ENCODE results near the gene ATP7B.

ATP7B gene

GRCh38 chr13:51978796-51979556 is 32.3 kb downstream of the ATP7B start:
- DNase-seq (ENCODE audit: low read depth): no peak

GRCh38 chr13:51977625-51978024 is 33.6 kb downstream of the ATP7B start:
- DNase-seq (ENCODE audit: low read depth): no peak

GRCh38 chr13:51976890-51977289 is 34.4 kb downstream of the ATP7B start:
- DNase-seq (ENCODE audit: low read depth): no peak

DNA sequence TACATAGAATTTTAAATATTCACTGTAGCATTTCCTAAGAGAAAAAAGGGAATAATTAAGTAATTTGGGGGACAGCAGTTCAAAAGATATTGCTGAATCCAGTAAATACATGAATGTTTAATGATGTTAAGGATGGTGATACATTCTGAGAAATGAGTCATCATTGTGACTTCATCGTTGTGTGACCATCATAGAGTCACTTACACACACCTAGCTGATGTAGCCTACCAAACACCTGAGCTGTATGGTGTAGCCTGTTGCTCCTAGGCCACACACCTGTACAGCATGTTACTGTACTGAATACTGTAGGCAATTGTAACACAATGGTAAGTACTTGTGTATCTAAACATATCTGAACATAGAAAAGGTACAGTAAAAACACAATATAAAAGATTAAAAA is 34.8 kb downstream of the ATP7B start:
- DNase-seq (ENCODE audit: low read depth): no peak

DNA sequence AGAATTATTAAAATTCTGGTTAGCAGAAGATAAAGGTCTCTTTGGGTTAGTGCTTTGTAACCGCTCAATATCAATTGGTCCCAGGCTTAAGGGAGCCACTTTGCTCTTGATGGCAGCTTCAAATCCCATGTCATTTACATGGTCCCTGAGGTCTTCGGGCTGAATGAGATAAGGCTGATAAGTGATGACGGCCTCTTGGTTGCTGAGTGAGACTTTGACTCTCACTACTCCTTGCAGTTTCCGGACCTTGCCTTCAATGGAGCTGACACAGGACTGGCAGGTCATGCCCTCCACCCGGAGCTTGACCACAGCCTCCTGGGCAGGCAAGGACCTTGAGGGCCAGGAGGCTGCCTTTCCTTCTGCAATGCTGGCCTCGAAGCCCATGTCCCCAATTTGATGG is 36.8 kb downstream of the ATP7B start:
- no peak for DNase-seq (ENCODE audit: low read depth)

DNA sequence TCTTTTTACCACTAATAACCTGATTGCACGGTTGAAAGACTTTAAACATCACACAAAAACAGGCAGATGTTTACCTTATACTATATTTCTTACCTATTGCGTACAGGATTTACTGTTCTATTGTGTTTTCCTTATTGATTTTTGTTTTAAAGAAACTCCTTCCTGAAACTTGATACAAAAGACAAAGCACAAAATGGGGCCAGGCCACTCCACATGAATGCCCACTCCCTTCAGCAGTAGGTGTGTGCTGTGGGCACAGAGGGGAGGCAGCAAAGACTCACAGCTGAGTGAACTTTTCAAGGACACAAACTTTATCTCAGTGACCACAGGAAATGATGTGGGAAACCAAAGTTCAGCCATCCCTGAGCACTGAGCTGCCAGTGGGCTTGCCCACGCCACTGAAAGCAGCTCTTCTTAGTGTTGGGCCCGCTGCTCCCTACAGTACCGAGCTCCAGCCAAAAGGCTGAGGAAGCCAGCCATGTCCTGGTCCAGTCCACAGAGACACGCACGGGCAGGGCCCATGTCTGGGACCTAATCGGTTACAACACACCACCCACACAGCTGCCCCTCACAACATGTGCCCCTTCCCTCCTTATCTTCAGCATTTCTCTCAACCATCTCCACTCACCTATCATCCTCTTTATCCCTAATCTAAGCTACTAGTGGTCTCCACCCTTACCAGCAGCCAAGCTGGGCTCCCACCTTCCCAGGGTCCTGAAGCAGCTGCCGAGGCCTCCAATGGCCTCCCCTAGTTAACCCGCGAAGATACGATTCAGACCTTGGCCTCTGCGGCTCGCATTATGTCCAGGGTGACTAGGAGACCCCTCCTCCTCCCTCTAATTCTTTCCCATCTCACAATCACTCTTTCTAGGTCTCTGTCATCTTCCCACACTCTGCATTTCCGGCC is 39.5 kb downstream of the ATP7B start:
- no peak for DNase-seq (ENCODE audit: low read depth)

GRCh38 chr13:51970349-51970748 is 40.9 kb downstream of the ATP7B start:
- DNase-seq (ENCODE audit: low read depth): no peak

DNA sequence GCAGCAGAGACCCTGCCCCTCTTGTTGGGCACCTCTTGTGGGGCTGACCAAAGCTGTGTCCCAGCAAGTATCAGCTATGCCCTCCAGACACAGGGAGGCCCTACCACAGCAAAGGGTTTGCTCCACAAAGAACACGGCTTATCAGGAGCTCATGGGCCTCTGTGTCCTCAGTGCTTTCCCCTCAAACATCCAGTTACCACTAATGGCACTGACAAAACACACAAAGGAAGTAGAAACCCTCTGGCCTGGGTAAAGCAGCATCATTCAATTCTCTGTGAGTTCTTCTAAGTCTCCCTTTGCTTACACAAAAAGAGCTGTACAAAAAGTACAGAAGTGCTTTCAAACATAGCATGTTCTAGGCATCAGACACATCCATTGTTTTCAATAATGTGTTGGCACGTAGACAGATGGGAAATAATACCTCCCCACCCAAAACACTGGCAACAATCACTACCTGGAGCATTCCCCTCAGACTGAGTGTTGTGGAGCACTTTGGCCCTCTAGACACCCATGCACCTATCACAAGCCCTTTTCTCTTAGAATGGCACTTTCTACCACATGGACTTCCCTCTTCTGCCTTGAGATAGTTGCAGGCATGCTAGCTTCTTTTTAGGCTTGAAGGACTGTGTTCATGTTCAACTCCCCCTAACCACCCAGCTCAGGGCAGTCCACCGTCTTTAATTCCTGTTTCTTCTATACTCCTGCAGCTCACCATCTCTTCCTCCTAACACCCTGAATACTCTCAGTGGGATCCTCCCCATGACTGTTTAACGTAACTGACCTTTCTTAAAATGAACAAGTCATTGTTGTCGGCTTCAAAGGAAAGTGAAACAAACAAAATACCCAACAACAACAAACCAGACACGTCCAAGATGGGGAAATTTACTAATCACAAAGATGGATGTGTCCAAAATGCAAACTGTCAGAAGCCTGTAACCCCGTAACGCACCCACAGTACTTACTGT is 43.5 kb downstream of the ATP7B start:
- no peak for DNase-seq (ENCODE audit: low read depth)

GRCh38 chr13:51966186-51966585 is 45.1 kb downstream of the ATP7B start:
- DNase-seq (ENCODE audit: low read depth): no peak

GRCh38 chr13:51961493-51962403 is 49.5 kb downstream of the ATP7B start:
- DNase-seq (ENCODE audit: low read depth): no peak

- no peak for DNase-seq (ENCODE audit: low read depth)
Measured at GRCh38 chr13:51960766-51961165, 50.5 kb downstream of the ATP7B start.

GRCh38 chr13:51959773-51960172 is 51.5 kb downstream of the ATP7B start:
- no peak for DNase-seq (ENCODE audit: low read depth)

DNA sequence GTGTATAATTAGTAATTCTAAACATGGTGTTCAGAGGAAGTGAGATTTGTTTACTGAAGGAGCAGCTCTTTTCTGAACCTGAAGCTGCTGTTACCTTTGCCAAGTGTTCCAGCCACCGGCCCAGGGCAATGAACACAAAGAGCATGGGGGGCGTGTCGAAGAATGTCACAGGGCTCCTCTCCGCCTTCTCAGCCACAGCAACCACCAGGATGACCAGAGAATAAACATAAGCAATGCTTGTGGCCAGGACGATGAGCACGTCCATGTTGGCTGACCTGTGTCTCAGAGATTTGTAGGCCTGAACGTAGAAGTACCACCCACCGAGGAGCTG is 53.1 kb downstream of the ATP7B start:
- no peak for DNase-seq (ENCODE audit: low read depth)

- DNase-seq (ENCODE audit: low read depth): no peak
Measured at GRCh38 chr13:51957377-51958216, 53.7 kb downstream of the ATP7B start.

DNA sequence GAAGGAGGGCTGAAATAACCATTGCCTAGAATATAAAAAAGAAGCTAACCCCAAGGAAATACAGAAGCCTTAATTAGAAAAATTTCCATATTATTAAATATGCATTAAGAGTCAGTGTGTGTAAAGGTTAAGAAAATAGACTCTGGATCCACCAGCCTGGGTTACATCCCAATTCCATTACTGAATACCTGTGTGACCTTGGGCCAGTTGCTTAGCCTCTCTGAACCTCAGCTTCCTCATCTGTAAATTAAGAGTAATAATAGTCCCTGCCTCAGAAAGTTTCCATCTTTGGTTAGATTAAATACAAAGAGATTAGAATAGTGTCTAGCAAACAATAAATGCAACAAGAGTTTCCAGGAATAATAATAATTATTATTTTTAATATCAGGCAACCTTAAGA is 54.5 kb downstream of the ATP7B start:
- DNase-seq (ENCODE audit: low read depth): no peak

DNA sequence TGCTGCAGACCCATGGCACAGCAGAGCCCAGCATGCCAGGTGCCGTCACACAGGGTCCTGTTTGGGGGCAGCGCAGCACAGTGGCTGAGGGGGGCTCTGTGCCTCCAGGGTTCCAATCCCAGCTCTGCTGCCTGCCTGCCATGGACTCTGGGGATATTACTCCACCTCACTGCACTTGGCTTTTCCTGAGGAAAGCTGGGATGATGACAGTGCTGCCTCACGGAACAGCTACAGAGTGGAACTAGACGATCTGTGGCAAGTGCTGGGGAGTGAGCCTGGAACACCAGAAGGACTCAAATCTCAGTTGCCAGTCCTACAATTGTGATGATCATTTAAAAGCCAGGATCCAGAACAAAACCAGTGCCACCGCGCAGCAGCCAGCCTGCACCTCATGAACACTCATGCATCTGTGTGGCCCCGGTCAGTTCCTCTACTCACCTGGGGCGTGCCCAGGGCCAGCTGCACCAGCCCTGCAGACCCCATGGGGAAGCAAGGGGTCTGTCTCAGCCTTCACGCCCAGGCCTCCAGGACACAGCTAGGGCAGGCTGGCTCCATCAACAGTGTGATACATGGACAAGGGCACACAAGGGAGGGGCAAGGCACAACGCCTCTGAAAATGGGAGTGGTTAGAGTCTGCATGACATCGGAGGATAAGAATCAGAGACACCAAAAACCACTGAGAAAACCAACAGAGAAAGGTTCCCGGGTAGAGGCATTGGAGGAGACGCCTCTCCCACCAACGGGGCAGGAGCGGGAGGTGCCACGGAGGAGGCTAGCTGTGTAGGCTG is 55.2 kb downstream of the ATP7B start:
- no peak for DNase-seq (ENCODE audit: low read depth)

GRCh38 chr13:51955281-51955771 is 55.9 kb downstream of the ATP7B start:
- no peak for DNase-seq (ENCODE audit: low read depth)

DNA sequence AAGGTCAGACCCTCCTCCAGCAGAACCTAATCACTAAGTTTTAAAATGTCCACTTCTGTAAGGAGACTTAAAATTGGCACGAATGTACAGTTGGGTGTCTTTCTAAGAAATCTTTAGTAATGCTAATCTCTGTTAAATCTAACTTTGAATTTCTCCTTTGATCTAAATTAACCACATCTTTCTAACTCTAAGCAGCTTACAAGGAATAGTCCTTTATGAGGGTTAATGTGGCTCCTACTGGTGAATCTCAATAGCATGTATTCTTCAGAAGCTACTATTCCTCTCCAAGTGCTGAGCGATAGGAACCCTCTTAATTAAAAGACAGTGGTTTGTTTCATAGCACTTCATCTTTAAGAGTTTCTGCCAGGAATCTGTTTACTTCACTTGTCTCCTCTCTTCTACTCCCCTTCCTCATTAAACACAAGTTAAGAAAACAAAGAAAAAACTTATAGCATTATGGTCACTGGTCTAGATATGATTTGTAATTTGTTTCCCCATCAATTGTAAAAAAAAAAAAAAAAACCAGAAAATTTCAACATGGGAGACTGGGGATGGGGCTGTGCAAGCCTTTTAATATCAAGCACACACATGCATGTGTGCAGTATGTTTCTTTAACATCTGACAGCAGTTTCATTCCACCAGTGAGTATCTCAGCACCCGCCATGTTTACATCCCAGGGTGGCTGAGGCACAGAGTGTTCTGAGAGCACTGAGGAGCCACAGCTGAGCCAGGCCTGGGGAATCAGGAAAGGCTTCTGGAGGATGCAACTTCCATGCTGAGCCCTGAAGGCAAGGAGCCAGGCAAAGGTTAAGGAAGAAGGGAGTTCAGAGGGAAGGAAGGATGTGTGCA is 57.7 kb downstream of the ATP7B start:
- no peak for DNase-seq (ENCODE audit: low read depth)

All from HS-27A (cell line).